ENCODE measurements around the gene ATP5F1E. TPM values are rescaled to one million over a fixed set of nuclear protein-coding genes. Genes with fewer than 3 reads are reported as not detected.

ATP5F1E gene
- total RNA-seq, result 23.2 and 27.6 TPM in 2 replicates

GRCh38 chr20:59032023-59032712 lies at the start of gene ATP5F1E:
Gene ATP5F1E, minus strand, starts transcription at chr20:59032335. Its CDS starts 84 bp downstream, at chr20:59032251.

GRCh38 chr20:59042151-59042795 lies 10.1 kb upstream of the ATP5F1E start, which contains the start of gene PRELID3B:
Gene PRELID3B, minus strand, starts transcription at chr20:59042786. Its CDS starts 56 bp downstream, at chr20:59042730.

GRCh38 chr20:59019217-59019616 lies 12.9 kb downstream of the ATP5F1E start, which contains the start of gene TUBB1:
Gene TUBB1, plus strand, starts transcription at chr20:59019429. Its CDS starts 94 bp downstream, at chr20:59019523.

GRCh38 chr20:59006864-59007664 lies 25.1 kb downstream of the ATP5F1E start, which contains the start of gene CTSZ:
Gene CTSZ, minus strand, starts transcription at chr20:59007254. Its CDS starts 126 bp downstream, at chr20:59007128.

GRCh38 chr20:58980711-58981627 lies 51.2 kb downstream of the ATP5F1E start, which contains the start of gene NELFCD:
Gene NELFCD, plus strand, starts transcription at chr20:58981256. Its CDS starts 54 bp downstream, at chr20:58981310.

Other genes with a start within 250 kb of the ATP5F1E start
- gene GNAS-AS1, start 181.4 kb downstream of the ATP5F1E start, total RNA-seq, result 1.2 and 1.3 TPM in 2 replicates
- gene GNAS, start 179.6 kb downstream of the ATP5F1E start, total RNA-seq, result 497 and 565 TPM in 2 replicates
- gene NELFCD, start 51.1 kb downstream of the ATP5F1E start, total RNA-seq, result 57.6 and 67.2 TPM in 2 replicates
- 136 and 168 TPM in 2 replicates for gene CTSZ, start 25.1 kb downstream of the ATP5F1E start, total RNA-seq
- not detected in 2 replicates for gene TUBB1, start 12.9 kb downstream of the ATP5F1E start, total RNA-seq
- gene PRELID3B, start 10.5 kb upstream of the ATP5F1E start, total RNA-seq, result 64.7 and 70.0 TPM in 2 replicates
- not detected in 2 replicates for gene ZNF831, start 131.5 kb upstream of the ATP5F1E start, total RNA-seq

Data from smooth muscle cell of trachea (primary cell).